HepG2 (cell line): ENCODE results near the gene TFEB. TPM values are rescaled to one million over a fixed set of nuclear protein-coding genes. Genes with fewer than 3 reads are reported as not detected.

Experiments used
- BHLHE40 ChIP-seq: IDR thresholded peaks from 2 replicates; pipeline ENCODE4 v1.6.1; 2011; ENCODE audit warnings: low read length, improper control_type of control experiment
- FIP1L1 ChIP-seq: fragments of 200-400 bp; formaldehyde crosslinking; IDR thresholded peaks from 2 replicates; pipeline ENCODE4 v1.6.1; 2018; ENCODE audit warnings: low read depth, mild to moderate bottlenecking, low read length, moderate library complexity, borderline replicate concordance; ENCODE audit not compliant: insufficient read depth
- KDM5B ChIP-seq: sonication (generic); formaldehyde crosslinking; IDR thresholded peaks from 2 replicates; pipeline ENCODE4 v1.4.0; 2020; ENCODE audit warnings: missing genetic modification reagents, mild to moderate bottlenecking, borderline replicate concordance
- LCORL ChIP-seq, 2 experiments: fragments of 450-650 bp in 1 of 2; sonication (generic) in 1 of 2; formaldehyde crosslinking in 1 of 2; IDR thresholded peaks; 2 replicates each; pipeline versions ENCODE4 v1.5.0 to v1.6.1; 2017 to 2020; ENCODE audit warnings: antibody characterized with exemption in 1 of 2, missing genetic modification reagents in 1 of 2
- MYC ChIP-seq: sonication (generic); formaldehyde crosslinking; IDR thresholded peaks from 2 replicates; pipeline ENCODE4 v1.9.0; 2021; ENCODE audit warnings: missing genetic modification reagents, borderline replicate concordance
- NR2F2 ChIP-seq: IDR thresholded peaks from 2 replicates; pipeline ENCODE4 v1.6.1; 2012; ENCODE audit warnings: low read depth, inconsistent platforms, borderline replicate concordance
- NRL ChIP-seq: sonication (generic); formaldehyde crosslinking; IDR thresholded peaks from 2 replicates; pipeline ENCODE4 v1.5.0; 2020; ENCODE audit warnings: missing genetic modification reagents, mild to moderate bottlenecking, moderate library complexity, borderline replicate concordance
- ZMYM4 ChIP-seq: sonication (generic); formaldehyde crosslinking; IDR thresholded peaks from 2 replicates; pipeline ENCODE4 v1.8.1; 2023; ENCODE audit warnings: mild to moderate bottlenecking, missing genetic modification reagents
- ZNF251 ChIP-seq: sonication (generic); formaldehyde crosslinking; IDR thresholded peaks from 2 replicates; pipeline ENCODE4 v1.9.0; 2021; ENCODE audit warnings: mild to moderate bottlenecking, missing genetic modification reagents
- ZNF543 ChIP-seq: sonication (generic); formaldehyde crosslinking; IDR thresholded peaks from 2 replicates; pipeline ENCODE4 v1.4.0; 2020; ENCODE audit warnings: mild to moderate bottlenecking, missing genetic modification reagents
- ZNF644 ChIP-seq: IDR thresholded peaks from 2 replicates; pipeline ENCODE4 v1.6.1; 2016; ENCODE audit warnings: low read depth
- ZNF660 ChIP-seq: sonication (generic); formaldehyde crosslinking; IDR thresholded peaks from 2 replicates; pipeline ENCODE4 v1.5.1; 2020; ENCODE audit warnings: mild to moderate bottlenecking, low read depth, missing genetic modification reagents, borderline replicate concordance
- ZNF879 ChIP-seq: sonication (generic); formaldehyde crosslinking; IDR thresholded peaks from 2 replicates; pipeline ENCODE4 v1.8.1; 2023; ENCODE audit warnings: missing genetic modification reagents
- polyA plus RNA-seq, 8 experiments: library from polyadenylated mRNA; depleted of rRNA in 3 of 8; stranded (reverse) in 7 of 8; unstranded in 1 of 8; fragments of >200 nt; fragmentation: Illumina TruSeq in 4 of 8; extraction: Trizol in 4 of 8; gene quantifications; 2 replicates each; pipeline versions ENCODE4 v1.2.1 to v1.2.3, GENCODE V29; 2011 to 2016; ENCODE audit warnings: low read depth in 4 of 8, missing spikeins in 1 of 8, mixed read lengths in 1 of 8; ENCODE audit not compliant: insufficient read depth in 1 of 8
- total RNA-seq, 5 experiments: library from RNA; depleted of rRNA; stranded (reverse); fragments of >200 nt; fragmentation: Illumina TruSeq; extraction: Trizol; gene quantifications; 2 replicates each; pipeline ENCODE4 v1.2.3, GENCODE V29; 2016; ENCODE audit warnings: low read depth in 1 of 5
- TF ChIP-seq, protein P1 (sequence below): sonication (generic); formaldehyde crosslinking; IDR thresholded peaks from 2 replicates; pipeline ENCODE4 v1.4.0; 2020; ENCODE audit warnings: missing genetic modification reagents
- TF ChIP-seq, protein P2 (sequence below): sonication (generic); formaldehyde crosslinking; IDR thresholded peaks from 2 replicates; pipeline ENCODE4 v1.5.0; 2020; ENCODE audit warnings: missing genetic modification reagents, mild to moderate bottlenecking, borderline replicate concordance
- TF ChIP-seq, protein P3 (sequence below): sonication (generic); formaldehyde crosslinking; IDR thresholded peaks from 2 replicates; pipeline ENCODE4 v1.4.0; 2020; ENCODE audit warnings: missing genetic modification reagents, borderline replicate concordance
- TF ChIP-seq, protein P4 (sequence below), 2 experiments: sonication (generic) in 1 of 2; formaldehyde crosslinking in 1 of 2; IDR thresholded peaks; 2 replicates each; pipeline versions ENCODE4 v1.5.1 to v1.6.1; 2011 to 2020; ENCODE audit warnings: borderline replicate concordance in 1 of 2, low read depth in 1 of 2, low read length in 1 of 2, mild to moderate bottlenecking in 1 of 2, missing genetic modification reagents in 1 of 2, moderate library complexity in 1 of 2
- TF ChIP-seq, protein P5 (sequence below): IDR thresholded peaks from 2 replicates; pipeline ENCODE4 v1.6.1; 2016; ENCODE audit warnings: low read depth, control low read depth

The TFEB gene
- total and polyA plus RNA-seq, 2 of the 13 experiments (the other 11 are each of a cell fraction or from before 2014, with no cell fraction given): 13.3 to 18.7 TPM

DNA sequence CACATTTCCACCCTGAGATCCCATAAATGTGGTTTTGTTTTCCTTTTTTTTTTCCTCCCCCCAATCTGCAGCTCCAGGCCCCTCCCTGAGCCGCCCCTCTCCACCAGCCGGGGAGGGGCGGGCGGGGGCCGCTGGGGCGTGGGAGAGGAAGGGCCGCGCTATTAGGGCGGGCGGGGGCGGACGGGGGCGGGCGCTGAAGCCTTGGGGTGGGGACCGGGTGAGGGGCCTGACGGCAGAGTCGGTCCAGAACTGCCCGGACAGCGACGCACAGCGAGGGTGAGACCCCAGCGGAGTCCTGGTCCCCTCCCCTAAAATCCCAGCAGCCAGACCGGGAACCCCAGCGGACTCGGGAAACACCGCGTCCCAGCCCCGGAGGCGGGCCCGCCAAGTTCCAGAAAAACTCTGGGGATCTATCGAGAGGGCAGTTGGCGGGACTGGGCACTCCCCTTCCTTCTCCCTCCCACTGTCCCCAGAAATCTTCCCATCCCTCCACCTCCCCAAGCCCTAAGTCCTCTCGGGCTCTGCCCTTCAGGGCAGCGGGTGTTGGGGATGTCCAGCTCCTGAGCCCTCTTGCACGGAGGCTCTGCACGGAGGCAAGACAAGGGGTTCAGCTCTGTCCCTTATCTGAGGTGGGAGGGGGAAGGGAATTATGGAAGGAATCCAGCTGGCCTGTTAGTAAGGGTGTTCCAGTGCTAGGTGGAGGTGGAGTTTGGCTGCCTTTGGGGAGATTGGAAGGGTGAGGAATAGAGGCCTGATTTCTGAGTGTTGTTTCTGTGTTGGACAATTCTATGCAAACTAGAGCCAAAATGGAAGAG lies 45.4 kb upstream of the TFEB start, which contains the start of gene PRICKLE4 (continued):
- TF ChIP-seq, protein P1, sequence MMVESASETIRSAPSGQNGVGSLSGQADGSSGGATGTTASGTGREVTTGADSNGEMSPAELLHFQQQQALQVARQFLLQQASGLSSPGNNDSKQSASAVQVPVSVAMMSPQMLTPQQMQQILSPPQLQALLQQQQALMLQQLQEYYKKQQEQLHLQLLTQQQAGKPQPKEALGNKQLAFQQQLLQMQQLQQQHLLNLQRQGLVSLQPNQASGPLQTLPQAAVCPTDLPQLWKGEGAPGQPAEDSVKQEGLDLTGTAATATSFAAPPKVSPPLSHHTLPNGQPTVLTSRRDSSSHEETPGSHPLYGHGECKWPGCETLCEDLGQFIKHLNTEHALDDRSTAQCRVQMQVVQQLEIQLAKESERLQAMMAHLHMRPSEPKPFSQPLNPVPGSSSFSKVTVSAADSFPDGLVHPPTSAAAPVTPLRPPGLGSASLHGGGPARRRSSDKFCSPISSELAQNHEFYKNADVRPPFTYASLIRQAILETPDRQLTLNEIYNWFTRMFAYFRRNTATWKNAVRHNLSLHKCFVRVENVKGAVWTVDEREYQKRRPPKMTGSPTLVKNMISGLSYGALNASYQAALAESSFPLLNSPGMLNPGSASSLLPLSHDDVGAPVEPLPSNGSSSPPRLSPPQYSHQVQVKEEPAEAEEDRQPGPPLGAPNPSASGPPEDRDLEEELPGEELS (CRISPR knock-in tag): no peak
- TF ChIP-seq MYC: 0 out of 2 replicates have a peak, but pooled peaks have one; percentile 15
- no peak for TF ChIP-seq ZNF543 (CRISPR knock-in tag)
- TF ChIP-seq ZNF251 (CRISPR knock-in tag): 0 out of 2 replicates have a peak, but pooled peaks have one; percentile 13
- TF ChIP-seq, protein P2, sequence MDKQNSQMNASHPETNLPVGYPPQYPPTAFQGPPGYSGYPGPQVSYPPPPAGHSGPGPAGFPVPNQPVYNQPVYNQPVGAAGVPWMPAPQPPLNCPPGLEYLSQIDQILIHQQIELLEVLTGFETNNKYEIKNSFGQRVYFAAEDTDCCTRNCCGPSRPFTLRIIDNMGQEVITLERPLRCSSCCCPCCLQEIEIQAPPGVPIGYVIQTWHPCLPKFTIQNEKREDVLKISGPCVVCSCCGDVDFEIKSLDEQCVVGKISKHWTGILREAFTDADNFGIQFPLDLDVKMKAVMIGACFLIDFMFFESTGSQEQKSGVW (CRISPR knock-in tag): no peak
- no peak for TF ChIP-seq ZNF660 (CRISPR knock-in tag)
- TF ChIP-seq KDM5B (CRISPR knock-in tag): peak; percentile 13; the same call in 1 of the 2 replicates
- no peak for TF ChIP-seq FIP1L1
- TF ChIP-seq BHLHE40: no peak
- no peak; the same call in 1 of the 2 replicates for TF ChIP-seq NRL (CRISPR knock-in tag)
- TF ChIP-seq, protein P3, sequence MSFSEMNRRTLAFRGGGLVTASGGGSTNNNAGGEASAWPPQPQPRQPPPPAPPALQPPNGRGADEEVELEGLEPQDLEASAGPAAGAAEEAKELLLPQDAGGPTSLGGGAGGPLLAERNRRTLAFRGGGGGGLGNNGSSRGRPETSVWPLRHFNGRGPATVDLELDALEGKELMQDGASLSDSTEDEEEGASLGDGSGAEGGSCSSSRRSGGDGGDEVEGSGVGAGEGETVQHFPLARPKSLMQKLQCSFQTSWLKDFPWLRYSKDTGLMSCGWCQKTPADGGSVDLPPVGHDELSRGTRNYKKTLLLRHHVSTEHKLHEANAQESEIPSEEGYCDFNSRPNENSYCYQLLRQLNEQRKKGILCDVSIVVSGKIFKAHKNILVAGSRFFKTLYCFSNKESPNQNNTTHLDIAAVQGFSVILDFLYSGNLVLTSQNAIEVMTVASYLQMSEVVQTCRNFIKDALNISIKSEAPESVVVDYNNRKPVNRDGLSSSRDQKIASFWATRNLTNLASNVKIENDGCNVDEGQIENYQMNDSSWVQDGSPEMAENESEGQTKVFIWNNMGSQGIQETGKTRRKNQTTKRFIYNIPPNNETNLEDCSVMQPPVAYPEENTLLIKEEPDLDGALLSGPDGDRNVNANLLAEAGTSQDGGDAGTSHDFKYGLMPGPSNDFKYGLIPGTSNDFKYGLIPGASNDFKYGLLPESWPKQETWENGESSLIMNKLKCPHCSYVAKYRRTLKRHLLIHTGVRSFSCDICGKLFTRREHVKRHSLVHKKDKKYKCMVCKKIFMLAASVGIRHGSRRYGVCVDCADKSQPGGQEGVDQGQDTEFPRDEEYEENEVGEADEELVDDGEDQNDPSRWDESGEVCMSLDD (CRISPR knock-in tag): no peak
- TF ChIP-seq NR2F2: no peak
- TF ChIP-seq LCORL (IDR thresholded peaks at IDR 0.05): no peak
- TF ChIP-seq LCORL (CRISPR knock-in tag; IDR thresholded peaks at IDR 0.05): 0 out of 2 replicates have a peak, but pooled peaks have one; percentile 37
- TF ChIP-seq ZMYM4 (CRISPR knock-in tag): 0 out of 2 replicates have a peak, but pooled peaks have one; percentile 30
- 0 out of 2 replicates have a peak, but pooled peaks have one; percentile 47 for TF ChIP-seq ZNF879 (CRISPR knock-in tag)
- TF ChIP-seq, protein P4, sequence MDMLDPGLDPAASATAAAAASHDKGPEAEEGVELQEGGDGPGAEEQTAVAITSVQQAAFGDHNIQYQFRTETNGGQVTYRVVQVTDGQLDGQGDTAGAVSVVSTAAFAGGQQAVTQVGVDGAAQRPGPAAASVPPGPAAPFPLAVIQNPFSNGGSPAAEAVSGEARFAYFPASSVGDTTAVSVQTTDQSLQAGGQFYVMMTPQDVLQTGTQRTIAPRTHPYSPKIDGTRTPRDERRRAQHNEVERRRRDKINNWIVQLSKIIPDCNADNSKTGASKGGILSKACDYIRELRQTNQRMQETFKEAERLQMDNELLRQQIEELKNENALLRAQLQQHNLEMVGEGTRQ (IDR thresholded peaks at IDR 0.05; ENCODE audit: low read depth, low read length): no peak
- TF ChIP-seq, protein P4 (CRISPR knock-in tag; IDR thresholded peaks at IDR 0.05; ENCODE audit: borderline replicate concordance): no peak
- TF ChIP-seq ZNF644: no peak
- TF ChIP-seq, protein P5, sequence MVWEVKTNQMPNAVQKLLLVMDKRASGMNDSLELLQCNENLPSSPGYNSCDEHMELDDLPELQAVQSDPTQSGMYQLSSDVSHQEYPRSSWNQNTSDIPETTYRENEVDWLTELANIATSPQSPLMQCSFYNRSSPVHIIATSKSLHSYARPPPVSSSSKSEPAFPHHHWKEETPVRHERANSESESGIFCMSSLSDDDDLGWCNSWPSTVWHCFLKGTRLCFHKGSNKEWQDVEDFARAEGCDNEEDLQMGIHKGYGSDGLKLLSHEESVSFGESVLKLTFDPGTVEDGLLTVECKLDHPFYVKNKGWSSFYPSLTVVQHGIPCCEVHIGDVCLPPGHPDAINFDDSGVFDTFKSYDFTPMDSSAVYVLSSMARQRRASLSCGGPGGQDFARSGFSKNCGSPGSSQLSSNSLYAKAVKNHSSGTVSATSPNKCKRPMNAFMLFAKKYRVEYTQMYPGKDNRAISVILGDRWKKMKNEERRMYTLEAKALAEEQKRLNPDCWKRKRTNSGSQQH (CRISPR knock-in tag): no peak
